Activated CD4-positive, alpha-beta T cell treated with anti-CD3 and anti-CD28 coated beads, Interleukin-2, amount 50 U/mL, for 48 hours (primary cell): ENCODE results near the gene MSANTD2.
"Not testable (repeated sequence)": the region's sequence is repeated elsewhere in the genome, so short reads cannot be mapped to it uniquely, and the experiment has no call there.

Experiments used
- DNase-seq, 2 experiments: peaks; one replicate each; pipeline ENCODE4 v3.0.0-alpha.2; 2020

The MSANTD2 gene

GRCh38 chr11:124814739-124815138, 14.5 kb upstream of the MSANTD2 start:
- DNase-seq = no peak

DNA sequence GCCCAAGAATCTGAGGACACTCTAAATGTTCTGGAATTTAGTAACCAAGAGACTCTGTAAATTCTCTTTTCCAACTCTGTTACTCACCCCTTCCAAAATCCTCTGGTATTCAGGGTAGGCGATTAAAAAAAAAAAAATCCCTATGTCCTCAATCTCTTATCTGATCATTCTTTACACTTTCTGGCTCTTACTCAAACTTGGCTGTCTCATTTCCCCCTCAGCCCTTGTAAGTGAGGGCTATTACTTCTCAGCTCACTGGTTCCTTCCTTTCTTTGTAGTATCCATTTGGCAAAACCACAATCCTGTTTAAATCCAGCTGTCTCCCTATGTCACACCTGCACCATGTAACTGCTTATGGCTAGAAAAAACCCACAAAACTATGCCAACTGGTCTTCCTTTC, 12.7 kb upstream of the MSANTD2 start:
- DNase-seq = no peak

- DNase-seq = no peak
These were observed 11.4 kb upstream of the MSANTD2 start for GRCh38 chr11:124811399-124812125.

GRCh38 chr11:124807660-124808270, 7.6 kb upstream of the MSANTD2 start:
- no peak for DNase-seq

GRCh38 chr11:124807201-124807600, 7.0 kb upstream of the MSANTD2 start:
- no peak for DNase-seq

GRCh38 chr11:124804884-124805283, 4.7 kb upstream of the MSANTD2 start:
- no peak for DNase-seq

DNA sequence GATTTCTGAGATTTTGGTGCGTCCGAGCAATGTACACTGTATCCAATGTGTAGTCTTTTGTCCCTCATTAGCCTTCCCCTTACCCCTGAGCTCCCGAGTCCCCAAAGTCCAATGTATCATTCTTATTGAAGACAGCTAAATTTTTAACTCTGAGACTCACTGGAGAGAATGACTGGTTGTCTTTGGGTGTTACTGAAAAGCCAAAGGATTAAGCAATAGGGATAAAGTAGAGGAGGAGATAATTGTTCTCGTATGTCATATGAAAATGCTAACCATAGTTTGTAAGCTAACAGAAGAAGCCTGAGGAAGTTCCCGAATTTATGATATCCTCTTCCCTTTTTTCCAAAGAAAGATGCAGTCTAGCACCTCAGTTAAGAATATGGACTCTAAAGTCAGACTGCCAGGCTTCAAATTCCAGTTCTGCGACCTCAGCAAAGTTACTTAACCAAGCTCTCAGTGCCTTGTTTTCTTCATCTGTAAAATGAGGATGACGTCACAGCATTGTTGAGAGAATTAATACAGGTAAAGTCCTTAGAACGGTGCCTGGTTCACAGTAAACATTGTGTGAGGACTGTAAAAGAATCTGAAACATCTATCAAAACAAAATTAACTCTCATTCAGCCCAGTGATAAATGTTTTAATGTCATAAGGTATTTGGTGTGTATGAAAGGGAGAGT, 1.6 kb upstream of the MSANTD2 start:
- DNase-seq = no peak

GRCh38 chr11:124801014-124801413, 808 bp upstream of the MSANTD2 start:
- DNase-seq = no peak

- DNase-seq = peak; percentile 38 to 56
These were observed 619 bp downstream of the MSANTD2 start for GRCh38 chr11:124799348-124800225.

- DNase-seq = peak in 1 of 2 experiments; percentile 15
These were observed 1.2 kb downstream of the MSANTD2 start for GRCh38 chr11:124798991-124799347.

DNA sequence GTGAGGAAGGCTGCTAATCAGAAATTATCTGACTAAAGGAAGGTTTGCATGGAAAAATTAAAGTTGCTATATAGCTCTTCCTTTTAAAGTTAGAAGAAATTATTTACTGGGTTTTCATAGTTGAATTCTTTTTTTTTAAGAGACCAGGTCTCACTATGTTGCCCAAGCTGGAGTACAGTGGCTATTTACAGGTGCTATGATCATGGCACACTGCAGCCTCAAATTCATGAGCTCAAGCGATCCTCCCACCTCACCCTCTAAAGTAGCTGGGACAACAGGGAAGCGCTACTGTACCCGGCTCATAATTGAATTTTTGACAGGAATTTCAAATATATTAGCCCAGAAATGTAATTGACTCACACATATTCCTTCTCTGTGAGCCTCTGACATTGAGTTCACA, 3.9 kb downstream of the MSANTD2 start:
- no peak for DNase-seq

DNA sequence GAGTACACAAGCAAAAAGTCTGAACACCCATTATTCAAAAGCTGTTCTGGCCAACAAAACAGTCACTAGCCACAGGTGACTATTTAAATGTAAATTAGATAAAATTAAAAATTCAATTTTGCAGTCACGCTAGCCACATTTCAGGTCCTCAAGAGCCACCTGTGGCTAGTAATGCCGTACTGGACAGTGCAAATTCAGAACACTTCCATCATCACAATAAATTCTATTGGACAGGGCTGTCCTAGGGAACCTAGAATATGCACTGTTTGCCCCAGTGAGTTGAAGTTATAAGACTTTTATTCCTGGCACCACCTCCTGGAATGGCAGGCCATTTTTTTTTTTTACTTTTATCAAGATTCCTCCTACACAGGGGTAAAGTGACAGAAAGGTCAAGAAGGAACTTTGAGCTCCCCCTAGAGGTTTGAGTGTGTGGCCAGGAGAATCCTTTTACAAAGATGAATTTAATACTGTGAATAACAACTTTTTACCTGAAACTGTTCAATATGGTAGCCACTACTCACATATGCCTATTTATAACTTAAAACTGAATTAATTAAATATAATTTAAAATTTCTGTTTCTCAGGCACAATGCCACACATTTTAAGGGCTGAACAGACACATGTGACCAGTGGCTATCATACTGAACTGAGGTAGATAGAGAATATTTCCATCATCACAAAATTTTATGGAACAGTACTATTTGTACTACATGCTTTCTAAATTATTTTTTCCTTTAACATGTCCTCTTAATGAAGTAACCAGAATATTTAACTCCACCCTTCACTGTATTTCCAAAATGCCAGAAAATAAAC, 6.5 kb downstream of the MSANTD2 start:
- DNase-seq = peak in 1 of 2 experiments; percentile 18

GRCh38 chr11:124791626-124792341, 8.4 kb downstream of the MSANTD2 start:
- no peak for DNase-seq

- DNase-seq = no peak
These were observed 11.7 kb downstream of the MSANTD2 start for GRCh38 chr11:124788521-124788920.

DNA sequence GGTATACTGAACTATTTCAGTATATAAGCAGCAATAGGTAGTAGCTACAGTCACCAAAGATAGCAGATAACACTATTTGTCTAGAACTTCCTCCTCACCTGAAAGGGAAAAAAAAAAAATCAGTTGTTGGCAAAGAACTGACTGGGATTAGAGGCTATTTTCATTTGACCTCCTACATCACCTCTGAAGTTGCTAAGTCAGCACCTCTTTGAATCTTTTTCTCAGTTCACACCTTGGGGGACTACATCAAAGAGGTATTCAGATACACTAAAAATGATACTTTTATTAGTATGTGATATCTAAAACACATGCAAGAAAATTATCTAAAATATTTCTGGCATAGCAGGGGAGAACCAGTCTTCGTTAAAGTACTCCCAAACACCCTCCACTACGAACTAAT, 16.2 kb downstream of the MSANTD2 start:
- no peak for DNase-seq

DNA sequence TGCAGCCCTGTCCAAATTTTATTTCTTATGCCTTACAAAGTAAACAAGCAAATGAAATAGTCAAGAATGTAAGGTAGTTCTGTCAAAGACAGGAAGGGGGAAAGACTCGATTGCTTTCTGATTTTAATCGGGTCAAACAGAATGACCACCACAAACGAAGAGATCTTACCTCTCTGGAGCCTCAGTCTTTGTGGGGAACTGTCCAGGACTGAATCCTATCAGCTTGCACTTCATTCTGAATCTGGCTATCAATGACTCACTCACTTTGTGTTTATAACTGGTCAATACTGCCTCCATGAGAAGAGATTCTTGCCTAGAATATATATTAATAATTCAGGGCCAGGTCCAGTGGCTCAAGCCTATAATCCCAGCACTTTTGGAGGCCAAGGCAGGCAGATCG, 17.2 kb downstream of the MSANTD2 start:
- DNase-seq = no peak

DNA sequence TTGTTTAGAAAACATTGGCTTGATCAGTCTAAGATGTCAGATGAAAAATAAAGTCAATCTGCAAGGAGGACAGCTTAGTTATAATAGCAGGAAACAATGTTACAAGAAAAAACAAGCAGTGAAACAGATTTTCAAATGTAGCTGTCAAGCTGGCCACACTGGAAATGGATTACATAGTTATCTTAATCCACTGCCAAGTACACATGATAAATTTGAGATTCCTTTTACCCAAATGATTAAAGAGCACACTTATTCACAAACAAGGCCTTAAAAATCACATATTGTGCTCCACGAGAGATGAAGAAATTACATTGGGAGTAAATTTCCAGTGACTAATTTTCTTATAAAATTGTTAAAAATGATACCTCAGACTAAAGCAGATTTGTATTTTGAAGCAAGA, 20.6 kb downstream of the MSANTD2 start:
- no peak for DNase-seq

DNA sequence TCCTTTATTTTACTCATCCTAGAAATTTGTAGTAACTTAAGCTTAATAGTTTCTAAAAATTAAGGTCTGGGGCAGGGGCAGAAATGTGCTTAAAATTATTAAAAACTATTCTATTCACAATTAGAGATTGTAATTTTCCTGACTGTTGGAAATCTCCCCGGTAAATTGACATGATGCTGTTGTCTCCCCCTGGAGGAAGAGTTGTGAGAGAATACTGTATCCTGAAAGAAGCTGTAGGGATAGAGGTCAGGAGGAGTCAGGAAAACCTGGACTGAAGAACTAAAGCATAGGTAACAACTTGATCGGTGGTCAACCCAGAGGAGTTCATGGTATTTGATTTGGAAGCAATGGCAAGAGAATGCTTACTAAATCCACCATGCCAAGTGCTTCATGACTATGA, 21.9 kb downstream of the MSANTD2 start:
- no peak for DNase-seq

GRCh38 chr11:124776865-124777645, 23.2 kb downstream of the MSANTD2 start:
- no peak for DNase-seq

DNA sequence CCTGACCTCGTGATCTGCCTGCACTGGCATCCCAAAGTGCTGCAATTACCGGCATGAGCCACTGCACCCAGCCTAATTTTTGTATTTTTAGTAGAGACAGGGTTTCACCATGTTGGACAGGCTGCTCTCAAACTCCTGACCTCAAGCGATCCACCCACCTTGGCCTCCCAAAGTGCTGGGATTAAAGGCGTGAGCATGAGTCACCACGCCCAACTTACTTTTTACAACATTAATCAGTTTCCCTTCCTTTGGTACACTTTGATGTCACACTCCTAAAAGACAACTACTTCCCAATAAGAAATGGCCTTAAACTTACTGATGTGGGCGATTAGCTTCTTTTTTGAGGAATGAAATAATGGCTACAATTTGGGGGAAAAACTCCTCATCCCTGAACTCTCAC, 29.2 kb downstream of the MSANTD2 start:
- not testable (repeated sequence) for DNase-seq
